Right lobe of liver (tissue), 4 donors: ENCODE results near the gene BTBD19.

Source experiments
- POLR2A ChIP-seq: fragments of 450-650 bp; IDR thresholded peaks from one replicate; pipeline ENCODE4 v1.6.1; 2017; ENCODE audit warnings: antibody characterized with exemption, mild to moderate bottlenecking
- TF ChIP-seq, protein P1 (sequence below), 4 donors: fragments of 200-600 bp in 3 of 4; fragments of 450-650 bp in 1 of 4; IDR thresholded peaks; one replicate each; pipeline versions ENCODE4 v1.5.1 to v1.8.0; 2016 to 2022; ENCODE audit warnings: antibody characterized with exemption in 4 of 4, mild to moderate bottlenecking in 2 of 4
- donor health status: DM: no; HTN: no; CAD: no.
- donor health status: DM: no; HTN: no; CAD: no.
- donor health status: DM: no; HTN: yes; CAD: no.

DNA sequence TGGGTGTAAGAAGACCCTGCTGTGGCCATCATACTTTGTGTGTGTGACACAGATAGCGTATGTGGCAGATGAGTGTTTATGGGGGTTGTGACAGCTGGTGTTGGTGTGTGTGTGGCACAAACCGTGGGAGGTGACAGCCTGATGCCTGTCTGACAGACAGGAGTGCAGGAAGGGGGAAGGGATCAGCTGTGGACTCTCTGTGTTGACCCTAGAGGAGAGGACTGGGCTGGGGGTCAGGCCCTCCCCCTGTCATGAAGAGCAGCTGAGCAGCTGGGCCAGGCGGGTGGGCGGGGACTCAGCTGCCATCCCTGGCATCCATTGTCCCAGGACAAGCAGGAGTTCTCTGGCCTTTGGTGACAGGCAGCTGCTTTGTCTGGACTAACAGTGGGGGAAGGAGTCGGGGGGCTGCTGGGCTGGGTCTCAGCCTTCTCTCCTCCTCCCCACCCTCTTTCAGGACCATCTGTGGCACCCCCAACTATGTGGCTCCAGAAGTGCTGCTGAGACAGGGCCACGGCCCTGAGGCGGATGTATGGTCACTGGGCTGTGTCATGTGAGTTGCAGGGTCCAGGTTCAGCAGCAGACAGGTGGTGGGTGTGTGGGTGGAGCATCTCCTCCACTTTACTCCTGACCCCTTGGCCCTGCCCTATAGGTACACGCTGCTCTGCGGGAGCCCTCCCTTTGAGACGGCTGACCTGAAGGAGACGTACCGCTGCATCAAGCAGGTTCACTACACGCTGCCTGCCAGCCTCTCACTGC is 5.8 kb upstream of the BTBD19 start:
- TF ChIP-seq, protein P1, sequence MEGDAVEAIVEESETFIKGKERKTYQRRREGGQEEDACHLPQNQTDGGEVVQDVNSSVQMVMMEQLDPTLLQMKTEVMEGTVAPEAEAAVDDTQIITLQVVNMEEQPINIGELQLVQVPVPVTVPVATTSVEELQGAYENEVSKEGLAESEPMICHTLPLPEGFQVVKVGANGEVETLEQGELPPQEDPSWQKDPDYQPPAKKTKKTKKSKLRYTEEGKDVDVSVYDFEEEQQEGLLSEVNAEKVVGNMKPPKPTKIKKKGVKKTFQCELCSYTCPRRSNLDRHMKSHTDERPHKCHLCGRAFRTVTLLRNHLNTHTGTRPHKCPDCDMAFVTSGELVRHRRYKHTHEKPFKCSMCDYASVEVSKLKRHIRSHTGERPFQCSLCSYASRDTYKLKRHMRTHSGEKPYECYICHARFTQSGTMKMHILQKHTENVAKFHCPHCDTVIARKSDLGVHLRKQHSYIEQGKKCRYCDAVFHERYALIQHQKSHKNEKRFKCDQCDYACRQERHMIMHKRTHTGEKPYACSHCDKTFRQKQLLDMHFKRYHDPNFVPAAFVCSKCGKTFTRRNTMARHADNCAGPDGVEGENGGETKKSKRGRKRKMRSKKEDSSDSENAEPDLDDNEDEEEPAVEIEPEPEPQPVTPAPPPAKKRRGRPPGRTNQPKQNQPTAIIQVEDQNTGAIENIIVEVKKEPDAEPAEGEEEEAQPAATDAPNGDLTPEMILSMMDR (IDR thresholded peaks at IDR 0.05) = no peak
- no peak for TF ChIP-seq POLR2A
